Mammary epithelial cell (primary cell): ENCODE measurements around the gene RPL36.

ENCODE experiments used
- EZH2 ChIP-seq: IDR thresholded peaks from 2 replicates; pipeline ENCODE4 v1.6.1; 2012; ENCODE audit warnings: low read length, inconsistent platforms, borderline replicate concordance
- TF ChIP-seq, protein P1 (sequence below), 2 donors: IDR thresholded peaks in 1 of 2; conservative IDR thresholded peaks in 1 of 2; 2 replicates each; pipeline ENCODE4 v1.5.1; 2011 to 2012; ENCODE audit warnings: inconsistent platforms in 2 of 2, low read length in 2 of 2, mild to moderate bottlenecking in 2 of 2, control low read depth in 1 of 2, low read depth in 1 of 2; ENCODE audit not compliant: insufficient read depth in 1 of 2; ENCODE audit errors: extremely low read depth in 1 of 2

DNA sequence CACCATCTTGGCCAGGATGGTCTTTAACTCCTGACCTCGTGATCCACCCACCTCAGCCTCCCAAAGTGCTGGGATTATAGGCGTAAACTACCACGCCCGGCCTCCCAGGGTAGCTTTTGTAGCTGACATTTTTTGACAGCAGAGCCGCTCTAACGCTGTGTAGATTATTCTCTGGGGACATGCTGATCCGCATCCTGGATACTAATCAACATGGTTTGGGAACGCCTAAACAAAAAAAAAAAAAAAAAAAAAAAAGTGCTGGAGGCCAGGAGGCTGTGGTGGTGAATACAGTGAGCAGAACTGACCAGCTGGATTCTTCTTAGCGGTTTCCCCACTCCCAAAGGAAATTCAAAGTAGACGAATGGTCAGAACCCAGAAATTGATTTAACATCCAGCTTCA lies 24.7 kb downstream of the RPL36 start:
- TF ChIP-seq, protein P1, sequence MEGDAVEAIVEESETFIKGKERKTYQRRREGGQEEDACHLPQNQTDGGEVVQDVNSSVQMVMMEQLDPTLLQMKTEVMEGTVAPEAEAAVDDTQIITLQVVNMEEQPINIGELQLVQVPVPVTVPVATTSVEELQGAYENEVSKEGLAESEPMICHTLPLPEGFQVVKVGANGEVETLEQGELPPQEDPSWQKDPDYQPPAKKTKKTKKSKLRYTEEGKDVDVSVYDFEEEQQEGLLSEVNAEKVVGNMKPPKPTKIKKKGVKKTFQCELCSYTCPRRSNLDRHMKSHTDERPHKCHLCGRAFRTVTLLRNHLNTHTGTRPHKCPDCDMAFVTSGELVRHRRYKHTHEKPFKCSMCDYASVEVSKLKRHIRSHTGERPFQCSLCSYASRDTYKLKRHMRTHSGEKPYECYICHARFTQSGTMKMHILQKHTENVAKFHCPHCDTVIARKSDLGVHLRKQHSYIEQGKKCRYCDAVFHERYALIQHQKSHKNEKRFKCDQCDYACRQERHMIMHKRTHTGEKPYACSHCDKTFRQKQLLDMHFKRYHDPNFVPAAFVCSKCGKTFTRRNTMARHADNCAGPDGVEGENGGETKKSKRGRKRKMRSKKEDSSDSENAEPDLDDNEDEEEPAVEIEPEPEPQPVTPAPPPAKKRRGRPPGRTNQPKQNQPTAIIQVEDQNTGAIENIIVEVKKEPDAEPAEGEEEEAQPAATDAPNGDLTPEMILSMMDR (conservative IDR thresholded peaks at IDR 0.05 in 1 of 2, IDR thresholded peaks at IDR 0.05 in 1 of 2; ENCODE audit: extremely low read depth in 1 of 2, insufficient read depth in 1 of 2, low read depth in 1 of 2, low read length in 2 of 2), result no peak
- TF ChIP-seq EZH2, result no peak
